Activated T-helper 1 cell treated with anti-CD3 and anti-CD28 coated beads, Interleukin-12 subunit alpha, Interleukin-12 subunit beta, Interleukin-2, Interleukin-4 antibody, amounts not matched to agents 30 ng/mL and 10 ng/mL and 1 ng/mL, durations not matched to agents 14 hours and 24 hours and 36 hours (primary cell): ENCODE results near the gene FFAR3. TPM values are rescaled to one million over a fixed set of nuclear protein-coding genes. Genes with fewer than 3 reads are reported as not detected.

Source experiments
- DNase-seq: peaks from one replicate; pipeline ENCODE4 v3.0.0; 2021; ENCODE audit warnings: low spot score
- H3K27ac Mint-ChIP-seq: one replicate; pipeline ENCODE4 v1.8.0; 2021; ENCODE audit warnings: mild to moderate bottlenecking, mixed read lengths
- H3K27me3 Mint-ChIP-seq: one replicate; pipeline ENCODE4 v1.8.0; 2022; ENCODE audit warnings: mild to moderate bottlenecking, moderate library complexity, mixed read lengths; ENCODE audit not compliant: insufficient read depth
- H3K36me3 Mint-ChIP-seq: one replicate; pipeline ENCODE4 v1.8.0; 2021; ENCODE audit warnings: low read depth, mixed read lengths
- H3K4me1 Mint-ChIP-seq: one replicate; pipeline ENCODE4 v1.8.0; 2021; ENCODE audit warnings: low read depth, mixed read lengths
- H3K4me3 Mint-ChIP-seq: one replicate; pipeline ENCODE4 v1.8.0; 2021; ENCODE audit warnings: mild to moderate bottlenecking, moderate library complexity, mixed read lengths
- H3K9me3 Mint-ChIP-seq: one replicate; pipeline ENCODE4 v1.8.0; 2021; ENCODE audit warnings: mixed read lengths
- intact Hi-C: fragments of 100-400 bp; cut with micrococcal nuclease; formaldehyde crosslinking; loops from one replicate; pipeline ENCODE4 v1.15.1; 2024
- total RNA-seq: library from RNA; stranded (reverse); gene quantifications from 2 replicates; pipeline ENCODE4 v1.2.3, GENCODE V29; 2022

The FFAR3 gene
- total RNA-seq, 1 donor from 2014 or later, result 0.36 TPM

- Mint-ChIP-seq H3K36me3 (no peaks in the 10 kb centered on the region), H3K4me3 (no peak overlapping the region), H3K9me3 (peaks cover 7% of the 10 kb centered on the region), H3K27me3 (peaks cover 4% of the 10 kb centered on the region), H3K27ac (no peak overlapping the region), H3K4me1 (no peaks in the 10 kb centered on the region)
- DNase-seq, result no peak
- intact Hi-C loops, result no loop called here
Observed at GRCh38 chr19:35317464-35318043, 40.7 kb upstream of the FFAR3 start.

- H3K27me3 Mint-ChIP-seq, result peaks cover 4% of the 10 kb centered on the region
- H3K4me3 Mint-ChIP-seq, result no peak overlapping the region
- no peak overlapping the region for H3K27ac Mint-ChIP-seq
- intact Hi-C loops, result no loop called here
- DNase-seq, result no peak
- H3K4me1 Mint-ChIP-seq, result no peaks in the 10 kb centered on the region
- peaks cover 7% of the 10 kb centered on the region for H3K9me3 Mint-ChIP-seq
- no peaks in the 10 kb centered on the region for H3K36me3 Mint-ChIP-seq
Observed at GRCh38 chr19:35318679-35319448, 39.4 kb upstream of the FFAR3 start.

- no peaks in the 10 kb centered on the region for H3K36me3 Mint-ChIP-seq
- no peak for DNase-seq
- H3K9me3 Mint-ChIP-seq, result peaks cover 7% of the 10 kb centered on the region
- intact Hi-C loops, result no loop called here
- no peaks in the 10 kb centered on the region for H3K4me1 Mint-ChIP-seq
- H3K27ac Mint-ChIP-seq, result no peak overlapping the region
- H3K4me3 Mint-ChIP-seq, result no peak overlapping the region
- peaks cover 4% of the 10 kb centered on the region for H3K27me3 Mint-ChIP-seq
Observed at GRCh38 chr19:35320065-35320713, 38.1 kb upstream of the FFAR3 start.

- intact Hi-C loops, result no loop called here
- Mint-ChIP-seq H3K4me1 (no peaks in the 10 kb centered on the region), H3K9me3 (peaks cover 7% of the 10 kb centered on the region), H3K27ac (no peak overlapping the region), H3K36me3 (no peaks in the 10 kb centered on the region), H3K27me3 (peaks cover 4% of the 10 kb centered on the region), H3K4me3 (no peak overlapping the region)
- DNase-seq, result no peak
Observed at GRCh38 chr19:35321291-35321690, 37.0 kb upstream of the FFAR3 start.

- H3K4me3 Mint-ChIP-seq, result no peak overlapping the region
- no peak for DNase-seq
- H3K27me3 Mint-ChIP-seq, result peaks cover 4% of the 10 kb centered on the region
- H3K36me3 Mint-ChIP-seq, result no peaks in the 10 kb centered on the region
- H3K27ac Mint-ChIP-seq, result no peak overlapping the region
- peaks cover 7% of the 10 kb centered on the region for H3K9me3 Mint-ChIP-seq
- H3K4me1 Mint-ChIP-seq, result no peaks in the 10 kb centered on the region
- intact Hi-C loops, result no loop called here
Observed at GRCh38 chr19:35322014-35322413, 36.2 kb upstream of the FFAR3 start.

GRCh38 chr19:35327642-35328041 lies 30.6 kb upstream of the FFAR3 start:
- no peak overlapping the region for H3K27ac Mint-ChIP-seq
- intact Hi-C loops, result no loop called here
- no peak overlapping the region for H3K4me3 Mint-ChIP-seq
- H3K27me3 Mint-ChIP-seq, result no peaks in the 10 kb centered on the region
- peaks cover 11% of the 10 kb centered on the region for H3K4me1 Mint-ChIP-seq
- H3K9me3 Mint-ChIP-seq, result no peaks in the 10 kb centered on the region
- no peak for DNase-seq
- no peaks in the 10 kb centered on the region for H3K36me3 Mint-ChIP-seq

- Mint-ChIP-seq H3K4me1 (peaks cover 23% of the 10 kb centered on the region), H3K4me3 (peak within 1 kb of the TSS; percentile 28), H3K27ac (peak within 1 kb of the TSS; percentile 31), H3K9me3 (no peaks in the 10 kb centered on the region), H3K27me3 (no peaks in the 10 kb centered on the region), H3K36me3 (no peaks in the 10 kb centered on the region)
- no peak for DNase-seq
- intact Hi-C loops, result no loop called here
Observed at GRCh38 chr19:35328851-35329285, 29.4 kb upstream of the FFAR3 start, which contains the start of gene CD22. TSS of gene CD22 (plus strand) at chr19:35329187. CDS start at chr19:35332041, 2,854 bp downstream.

- Mint-ChIP-seq H3K9me3 (no peaks in the 10 kb centered on the region), H3K4me3 (peak overlapping the region; percentile 28), H3K36me3 (no peaks in the 10 kb centered on the region), H3K27me3 (no peaks in the 10 kb centered on the region), H3K27ac (no peak overlapping the region), H3K4me1 (peaks cover 28% of the 10 kb centered on the region)
- intact Hi-C loops, result no loop called here
- DNase-seq, result no peak
Observed at GRCh38 chr19:35329323-35329722, 28.9 kb upstream of the FFAR3 start.

GRCh38 chr19:35330475-35330874 lies 27.8 kb upstream of the FFAR3 start:
- H3K4me3 Mint-ChIP-seq, result no peak overlapping the region

GRCh38 chr19:35331551-35332214 lies 26.6 kb upstream of the FFAR3 start:
- Mint-ChIP-seq H3K27me3 (no peaks in the 10 kb centered on the region), H3K27ac (no peak overlapping the region), H3K9me3 (no peaks in the 10 kb centered on the region), H3K4me1 (peaks cover 38% of the 10 kb centered on the region), H3K4me3 (no peak overlapping the region), H3K36me3 (no peaks in the 10 kb centered on the region)
- DNase-seq, result no peak
- intact Hi-C loops, result no loop called here

More at GRCh38 chr19:35330475-35330874, 27.8 kb upstream of the FFAR3 start:
- H3K9me3 Mint-ChIP-seq, result no peaks in the 10 kb centered on the region
- H3K27ac Mint-ChIP-seq, result no peak overlapping the region
- H3K27me3 Mint-ChIP-seq, result no peaks in the 10 kb centered on the region
- no peak for DNase-seq
- intact Hi-C loops, result no loop called here
- peaks cover 38% of the 10 kb centered on the region for H3K4me1 Mint-ChIP-seq
- no peaks in the 10 kb centered on the region for H3K36me3 Mint-ChIP-seq

GRCh38 chr19:35332817-35333216 lies 25.4 kb upstream of the FFAR3 start:
- intact Hi-C loops, result no loop called here
- H3K9me3 Mint-ChIP-seq, result no peaks in the 10 kb centered on the region
- peak overlapping the region; percentile 41 for H3K27ac Mint-ChIP-seq
- no peaks in the 10 kb centered on the region for H3K27me3 Mint-ChIP-seq
- peaks cover 38% of the 10 kb centered on the region for H3K4me1 Mint-ChIP-seq
- H3K36me3 Mint-ChIP-seq, result no peaks in the 10 kb centered on the region
- H3K4me3 Mint-ChIP-seq, result no peak overlapping the region
- no peak for DNase-seq

GRCh38 chr19:35334144-35334753 lies 24.0 kb upstream of the FFAR3 start:
- no peak for DNase-seq
- Mint-ChIP-seq H3K27ac (no peak overlapping the region), H3K9me3 (no peaks in the 10 kb centered on the region), H3K36me3 (no peaks in the 10 kb centered on the region), H3K4me1 (peaks cover 30% of the 10 kb centered on the region), H3K27me3 (no peaks in the 10 kb centered on the region), H3K4me3 (no peak overlapping the region)
- intact Hi-C loops, result no loop called here
